Psoas muscle (tissue), 8 donors: ENCODE measurements around the gene JMY. TPM values are rescaled to one million over a fixed set of nuclear protein-coding genes. Genes with fewer than 3 reads are reported as not detected.

ENCODE experiments used
- ATAC-seq, 4 donors: fragments of 200-7000 bp; cut with Tn5 transposase; one replicate each; pipeline ENCODE4 v1.9.1; 2020; ENCODE audit warnings: moderate library complexity in 3 of 4, mild to moderate bottlenecking in 2 of 4
- DNase-seq, 2 donors: peaks; one replicate each; pipeline ENCODE4 v3.0.0-alpha.2; 2020
- H3K27ac ChIP-seq: fragments of 200-600 bp; one replicate; pipeline ENCODE4 v1.8.0; 2022
- H3K27me3 ChIP-seq, 3 donors: fragments of 200-600 bp in 1 of 3; one replicate each; pipeline versions ENCODE4 v1.6.1 to v1.8.0; 2013 to 2022; ENCODE audit warnings: low read length in 2 of 3, mild to moderate bottlenecking in 2 of 3, moderate library complexity in 1 of 3; ENCODE audit not compliant: insufficient read depth in 3 of 3
- H3K36me3 ChIP-seq, 2 donors: fragments of 200-600 bp in 1 of 2; one replicate each; pipeline versions ENCODE4 v1.6.1 to v1.8.0; 2013 to 2022; ENCODE audit warnings: low read depth in 1 of 2, mild to moderate bottlenecking in 1 of 2, moderate library complexity in 1 of 2; ENCODE audit not compliant: insufficient read depth in 1 of 2
- H3K4me1 ChIP-seq: fragments of 200-600 bp; one replicate; pipeline ENCODE4 v1.8.0; 2022
- H3K4me3 ChIP-seq: fragments of 200-600 bp; one replicate; pipeline ENCODE4 v1.8.0; 2022; ENCODE audit warnings: mild to moderate bottlenecking
- H3K9me3 ChIP-seq: fragments of 200-600 bp; one replicate; pipeline ENCODE4 v1.8.0; 2022
- WGBS, 3 donors: extraction: QIAGEN DNeasy Blood & Tissue Kit; methylation state at CpG; one replicate each; pipeline versions ENCODE4 v1.1.6 to v1.1.7; 2013; 5-methylcytosine and 5-hydroxymethylcytosine counted together
- intact Hi-C, 2 donors: fragments of 100-400 bp; cut with DNase I; formaldehyde crosslinking; loops; one replicate each; pipeline versions ENCODE4 v1.11.0 to v1.14.2; 2022
- polyA plus RNA-seq, 3 donors: library from polyadenylated mRNA; stranded (reverse); fragments of 200-250 nt; gene quantifications; one replicate each; pipeline ENCODE4 v1.2.3, GENCODE V29; 2013
- total RNA-seq, 4 donors: library from RNA; stranded (reverse); fragmentation: NEBNext Ultra II Directional in 2 of 4; extraction: Animal tissue kit (Norgen Biotek cat#: 25700) in 2 of 4; gene quantifications; one replicate each; pipeline versions ENCODE4 v1.2.1 to v1.2.4, GENCODE V29; 2021 to 2023
- TF ChIP-seq, protein P1 (sequence below): fragments of 200-600 bp; IDR thresholded peaks from one replicate; pipeline ENCODE4 v1.8.0; 2022; ENCODE audit warnings: antibody characterized with exemption
- donor health status: healthy with polysubstance abuse.
- donor health status: DM: no; HTN: no; CAD: no; lungs with moderate emphysema.
- donor health status: Bipolar disorder and iron deficiency.
- donor health status: healthy.
- donor health status: DM: yes; HTN: yes; CAD: no.
- donor health status: DM: no; HTN: no; CAD: no.
- donor health status: DM: no; HTN: no; CAD: no.
- donor health status: DM: yes; HTN: yes; CAD: no.

JMY gene
- total and polyA plus RNA-seq, 7 donors, result 1.3 to 17.0 (median 11.7) TPM

DNA sequence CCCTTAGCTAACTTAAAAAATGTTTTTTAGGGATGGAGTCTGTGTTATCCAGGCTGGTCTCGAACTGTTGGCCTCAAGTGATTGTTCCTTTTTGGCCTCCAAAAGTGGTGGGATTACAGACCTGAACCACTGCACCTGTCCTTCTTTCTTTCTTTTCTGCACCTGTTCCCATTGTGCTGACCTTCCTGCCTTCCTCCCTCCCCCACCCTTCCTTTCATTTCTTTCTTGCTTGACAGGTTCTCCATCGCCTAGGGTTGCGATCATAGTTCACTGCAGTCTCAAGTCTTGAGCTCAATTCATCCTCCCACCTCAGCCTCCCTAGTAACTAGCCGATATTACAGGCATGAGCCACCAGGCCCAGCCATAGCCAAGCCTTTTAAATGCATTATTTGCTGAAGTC, 20.6 kb downstream of the JMY start:
- no peaks in the 10 kb centered on the region for H3K27me3 ChIP-seq
- H3K9me3 ChIP-seq, result no peaks in the 10 kb centered on the region
- TF ChIP-seq, protein P1, sequence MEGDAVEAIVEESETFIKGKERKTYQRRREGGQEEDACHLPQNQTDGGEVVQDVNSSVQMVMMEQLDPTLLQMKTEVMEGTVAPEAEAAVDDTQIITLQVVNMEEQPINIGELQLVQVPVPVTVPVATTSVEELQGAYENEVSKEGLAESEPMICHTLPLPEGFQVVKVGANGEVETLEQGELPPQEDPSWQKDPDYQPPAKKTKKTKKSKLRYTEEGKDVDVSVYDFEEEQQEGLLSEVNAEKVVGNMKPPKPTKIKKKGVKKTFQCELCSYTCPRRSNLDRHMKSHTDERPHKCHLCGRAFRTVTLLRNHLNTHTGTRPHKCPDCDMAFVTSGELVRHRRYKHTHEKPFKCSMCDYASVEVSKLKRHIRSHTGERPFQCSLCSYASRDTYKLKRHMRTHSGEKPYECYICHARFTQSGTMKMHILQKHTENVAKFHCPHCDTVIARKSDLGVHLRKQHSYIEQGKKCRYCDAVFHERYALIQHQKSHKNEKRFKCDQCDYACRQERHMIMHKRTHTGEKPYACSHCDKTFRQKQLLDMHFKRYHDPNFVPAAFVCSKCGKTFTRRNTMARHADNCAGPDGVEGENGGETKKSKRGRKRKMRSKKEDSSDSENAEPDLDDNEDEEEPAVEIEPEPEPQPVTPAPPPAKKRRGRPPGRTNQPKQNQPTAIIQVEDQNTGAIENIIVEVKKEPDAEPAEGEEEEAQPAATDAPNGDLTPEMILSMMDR, result no peak
- H3K4me1 ChIP-seq, result peaks cover 7% of the 10 kb centered on the region
- H3K36me3 ChIP-seq, result no peaks in the 10 kb centered on the region
- DNase-seq (no peak), ATAC-seq (no peak)
- 92 to 95% (median 92%) methylated on average over 4 of the region's 4 CpGs for WGBS, 3 donors
- no peak overlapping the region for H3K27ac ChIP-seq
- intact Hi-C loops, result no loop called here
- H3K4me3 ChIP-seq, result no peak overlapping the region

DNA sequence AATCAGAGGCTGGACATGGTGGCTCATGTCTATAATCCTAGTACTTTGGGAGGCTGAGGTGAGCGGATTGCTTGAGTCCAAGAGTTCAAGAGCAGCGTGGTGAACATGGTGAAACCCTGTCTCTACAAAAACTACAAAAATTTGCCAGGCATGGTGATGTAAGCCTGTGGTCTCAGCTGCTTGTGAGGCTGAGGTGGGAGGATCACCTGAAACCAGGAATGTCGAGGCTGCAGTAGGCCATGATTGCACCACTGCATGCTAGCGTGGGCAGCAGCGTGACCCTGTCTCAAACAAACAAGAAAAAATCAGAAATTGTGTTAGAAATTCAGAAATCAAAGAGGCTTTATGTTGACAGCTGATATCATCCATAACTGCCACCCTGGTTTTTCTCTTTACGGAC, 21.4 kb downstream of the JMY start:
- Histone ChIP-seq H3K27ac (no peak overlapping the region), H3K27me3 (no peaks in the 10 kb centered on the region), H3K4me1 (peaks cover 7% of the 10 kb centered on the region), H3K36me3 (no peaks in the 10 kb centered on the region), H3K4me3 (no peak overlapping the region), H3K9me3 (no peaks in the 10 kb centered on the region)
- intact Hi-C loops, result no loop called here
- WGBS, 3 donors, result 97 to 98% (median 97%) methylated on average over 6 of the region's 6 CpGs
- TF ChIP-seq, protein P1, result no peak
- ATAC-seq, result no peak
- no peak for DNase-seq

DNA sequence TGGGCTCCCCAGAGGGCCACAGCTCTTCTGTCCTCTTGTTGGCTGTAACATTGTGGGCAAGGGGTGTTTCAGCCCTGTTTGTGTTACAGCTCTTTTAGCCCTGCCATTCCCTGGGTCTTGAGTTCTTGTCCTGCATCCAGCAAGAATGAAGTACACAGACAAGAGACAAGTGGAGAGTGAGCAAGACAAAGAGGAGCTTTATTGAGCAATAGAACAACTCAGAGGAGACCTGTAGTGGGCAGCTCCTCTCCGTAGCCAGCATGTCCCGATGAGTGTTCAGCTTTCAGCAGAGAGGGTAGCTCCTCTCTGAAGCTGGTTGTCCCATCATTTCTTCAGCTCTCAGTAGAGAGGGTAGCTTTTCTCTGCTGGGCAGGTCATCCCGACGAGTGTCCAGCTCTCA, 22.9 kb downstream of the JMY start:
- Histone ChIP-seq H3K27ac (no peak overlapping the region), H3K4me3 (no peak overlapping the region), H3K27me3 (no peaks in the 10 kb centered on the region), H3K9me3 (no peaks in the 10 kb centered on the region), H3K4me1 (peaks cover 11% of the 10 kb centered on the region), H3K36me3 (no peaks in the 10 kb centered on the region)
- WGBS, 3 donors, result 87 to 91% (median 89%) methylated on average over 4 of the region's 4 CpGs
- TF ChIP-seq, protein P1, result no peak
- ATAC-seq, result peak in 2 of 4 donors; percentile 34 to 35
- no peak for DNase-seq
- intact Hi-C loops, result no loop called here

DNA sequence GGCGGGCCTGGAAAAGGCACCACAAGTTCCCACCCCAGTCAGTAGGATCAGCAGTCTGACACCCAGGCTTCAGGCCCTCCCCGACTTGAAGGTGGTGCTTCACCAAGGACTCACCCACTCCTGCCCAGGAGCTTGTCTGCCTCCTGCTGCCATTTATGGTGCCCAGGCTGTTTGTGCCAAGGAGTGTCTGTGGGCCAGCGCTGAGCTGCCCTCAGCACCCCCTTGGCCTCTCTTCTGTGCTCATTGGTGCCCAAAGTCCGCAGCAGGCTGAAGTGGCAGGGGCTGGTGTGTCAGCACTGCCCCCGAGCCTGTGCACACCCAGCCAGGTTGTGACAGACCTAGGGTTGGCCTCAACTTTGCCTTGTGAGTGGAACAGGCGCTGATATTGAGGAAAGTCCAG, 23.5 kb downstream of the JMY start:
- peak in 1 of 4 donors; percentile 18 for ATAC-seq
- TF ChIP-seq, protein P1, result no peak
- peaks cover 11% of the 10 kb centered on the region for H3K4me1 ChIP-seq
- no peak for DNase-seq
- no peaks in the 10 kb centered on the region for H3K36me3 ChIP-seq
- intact Hi-C loops, result no loop called here
- 88 to 95% (median 94%) methylated on average over 6 of the region's 6 CpGs for WGBS, 3 donors
- H3K9me3 ChIP-seq, result no peaks in the 10 kb centered on the region
- no peak overlapping the region for H3K4me3 ChIP-seq
- no peak overlapping the region for H3K27ac ChIP-seq
- no peaks in the 10 kb centered on the region for H3K27me3 ChIP-seq

DNA sequence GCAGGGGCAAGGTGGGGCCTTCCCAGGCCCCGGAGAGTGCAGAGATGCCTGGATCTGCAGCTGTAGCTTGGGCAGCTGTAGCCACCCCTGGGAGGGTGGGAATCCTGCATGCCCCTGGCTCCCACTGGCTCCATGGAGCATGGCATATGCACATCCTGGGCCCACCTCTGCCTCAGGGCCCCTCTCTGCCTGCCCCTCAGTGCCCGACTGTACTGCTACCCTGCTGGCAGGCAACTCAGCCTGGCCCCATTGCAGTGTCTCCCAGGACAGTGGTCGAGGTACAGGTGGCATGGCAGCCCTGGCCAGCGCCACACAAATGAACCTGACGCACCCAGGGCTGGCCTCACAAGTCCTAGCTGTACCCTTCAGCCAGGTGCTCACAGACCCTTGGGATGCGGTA, 23.9 kb downstream of the JMY start:
- Histone ChIP-seq H3K4me3 (no peak overlapping the region), H3K36me3 (no peaks in the 10 kb centered on the region), H3K4me1 (peaks cover 11% of the 10 kb centered on the region), H3K27ac (no peak overlapping the region), H3K9me3 (no peaks in the 10 kb centered on the region), H3K27me3 (no peaks in the 10 kb centered on the region)
- DNase-seq (no peak), ATAC-seq (peak in 1 of 4 donors; percentile 21)
- intact Hi-C loops, result no loop called here
- 97 to 99% (median 98%) methylated on average over 6 of the region's 6 CpGs for WGBS, 3 donors
- TF ChIP-seq, protein P1, result no peak
